HG03457 (cell line): ENCODE measurements around the gene DNMT3B.
"Not testable (repeated sequence)": the region's sequence is repeated elsewhere in the genome, so short reads cannot be mapped to it uniquely, and the experiment has no call there.

Experiments used
- ATAC-seq: cut with Tn5 transposase; IDR thresholded peaks from one replicate; pipeline ENCODE4 v1.9.1; 2021; ENCODE audit warnings: moderate number of reproducible peaks; ENCODE audit not compliant: unreplicated experiment

DNMT3B gene

GRCh38 chr20:32789896-32790750 is 27.9 kb downstream of the DNMT3B start:
- ATAC-seq = no peak

DNA sequence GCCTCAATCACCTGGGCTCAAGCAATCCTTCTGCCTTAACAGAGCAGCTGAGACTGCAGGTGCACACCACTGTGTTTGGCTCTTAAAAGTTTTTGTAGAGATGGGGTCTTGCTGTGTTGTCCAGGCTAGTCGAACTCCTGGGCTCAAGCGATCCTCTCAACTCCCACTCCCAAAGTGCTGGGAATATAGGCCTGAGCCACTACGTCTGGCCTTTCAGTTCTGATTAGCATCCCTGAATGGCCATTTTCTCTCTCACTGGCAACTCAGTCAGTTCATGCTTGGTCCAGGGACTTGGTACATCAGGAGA is 28.5 kb downstream of the DNMT3B start:
- no peak for ATAC-seq

DNA sequence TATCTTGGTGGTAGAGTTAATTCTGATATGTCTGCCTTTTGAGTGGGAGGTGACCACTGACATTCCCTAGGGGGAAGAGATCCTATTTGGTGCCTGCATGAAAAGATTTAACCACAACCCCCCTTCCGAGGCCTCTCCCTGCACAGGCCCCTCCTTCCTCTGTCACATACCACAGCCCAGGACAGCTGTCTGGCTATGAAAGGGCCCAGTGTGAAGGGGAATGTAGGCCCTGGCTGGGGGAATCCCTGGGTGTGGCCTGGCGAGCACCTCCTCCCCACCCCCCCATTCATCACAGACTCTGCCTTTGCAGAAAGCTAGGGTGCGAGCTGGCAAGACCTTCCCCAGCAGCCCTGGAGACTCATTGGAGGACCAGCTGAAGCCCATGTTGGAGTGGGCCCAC is 30.1 kb downstream of the DNMT3B start:
- ATAC-seq = peak; percentile 57

- peak; percentile 9 for ATAC-seq
These were observed 30.7 kb downstream of the DNMT3B start for GRCh38 chr20:32792731-32793458.

- no peak for ATAC-seq
These were observed 34.3 kb downstream of the DNMT3B start for GRCh38 chr20:32796383-32796948.

DNA sequence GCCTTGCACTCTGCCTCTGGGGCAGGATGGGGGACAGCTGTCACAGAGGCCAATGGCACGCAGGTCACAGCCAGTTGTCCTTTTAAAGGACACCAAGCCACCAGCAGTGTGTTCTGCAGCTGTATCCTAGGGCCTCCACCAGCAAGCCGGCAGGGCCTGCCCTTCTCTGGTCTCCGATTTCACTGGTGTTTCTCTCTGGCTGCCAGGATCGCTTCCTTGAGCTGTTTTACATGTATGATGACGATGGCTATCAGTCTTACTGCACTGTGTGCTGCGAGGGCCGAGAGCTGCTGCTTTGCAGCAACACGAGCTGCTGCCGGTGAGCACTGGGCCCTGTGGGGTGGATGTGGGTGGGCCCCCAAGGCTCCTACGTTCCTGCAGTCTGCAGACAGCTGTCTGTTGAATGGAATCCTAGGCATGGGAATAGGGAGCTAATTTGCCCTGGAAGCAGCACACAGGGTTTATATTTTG is 34.8 kb downstream of the DNMT3B start:
- no peak for ATAC-seq

- ATAC-seq = not testable (repeated sequence)
These were observed 35.4 kb downstream of the DNMT3B start for GRCh38 chr20:32797571-32797970.

DNA sequence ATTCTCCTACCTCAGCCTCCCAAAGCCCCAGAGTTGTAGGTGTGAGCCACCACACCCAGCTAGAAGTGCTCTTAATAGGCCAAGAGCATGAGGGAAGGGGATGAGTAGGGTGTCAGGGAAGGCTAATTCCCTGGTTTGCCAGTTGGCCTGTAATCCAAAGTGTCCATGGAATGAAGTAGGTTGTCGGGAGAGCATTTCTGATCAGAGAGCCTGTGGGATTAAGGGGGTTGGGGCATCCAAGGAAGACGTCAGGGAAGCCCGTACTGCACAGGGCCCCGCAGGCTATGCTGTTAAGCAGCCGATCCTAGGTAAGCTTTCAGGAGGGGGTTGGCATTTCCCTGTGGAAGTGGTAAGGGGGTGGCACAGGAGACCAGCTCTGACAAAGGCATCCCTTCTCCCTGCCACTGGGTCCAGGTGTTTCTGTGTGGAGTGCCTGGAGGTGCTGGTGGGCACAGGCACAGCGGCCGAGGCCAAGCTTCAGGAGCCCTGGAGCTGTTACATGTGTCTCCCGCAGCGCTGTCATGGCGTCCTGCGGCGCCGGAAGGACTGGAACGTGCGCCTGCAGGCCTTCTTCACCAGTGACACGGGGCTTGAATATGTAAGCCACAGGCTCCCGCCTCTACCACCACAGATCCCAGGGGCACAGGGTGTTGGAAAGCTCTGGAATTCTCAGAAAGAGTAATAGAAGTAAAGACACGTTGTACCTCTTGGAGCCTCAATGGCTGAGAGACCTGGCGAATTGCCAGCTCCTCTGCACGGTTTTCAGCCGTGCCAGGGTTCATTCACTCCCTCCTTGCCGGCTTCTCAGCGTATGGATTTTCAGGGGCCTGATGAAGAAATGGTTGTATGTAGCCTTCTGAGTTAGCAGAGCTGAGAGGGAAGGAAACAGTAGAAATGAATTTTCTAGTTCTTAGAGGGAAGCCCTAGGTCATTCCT is 36.1 kb downstream of the DNMT3B start:
- no peak for ATAC-seq

- ATAC-seq = no peak
These were observed 40.9 kb downstream of the DNMT3B start for GRCh38 chr20:32803092-32803491.

DNA sequence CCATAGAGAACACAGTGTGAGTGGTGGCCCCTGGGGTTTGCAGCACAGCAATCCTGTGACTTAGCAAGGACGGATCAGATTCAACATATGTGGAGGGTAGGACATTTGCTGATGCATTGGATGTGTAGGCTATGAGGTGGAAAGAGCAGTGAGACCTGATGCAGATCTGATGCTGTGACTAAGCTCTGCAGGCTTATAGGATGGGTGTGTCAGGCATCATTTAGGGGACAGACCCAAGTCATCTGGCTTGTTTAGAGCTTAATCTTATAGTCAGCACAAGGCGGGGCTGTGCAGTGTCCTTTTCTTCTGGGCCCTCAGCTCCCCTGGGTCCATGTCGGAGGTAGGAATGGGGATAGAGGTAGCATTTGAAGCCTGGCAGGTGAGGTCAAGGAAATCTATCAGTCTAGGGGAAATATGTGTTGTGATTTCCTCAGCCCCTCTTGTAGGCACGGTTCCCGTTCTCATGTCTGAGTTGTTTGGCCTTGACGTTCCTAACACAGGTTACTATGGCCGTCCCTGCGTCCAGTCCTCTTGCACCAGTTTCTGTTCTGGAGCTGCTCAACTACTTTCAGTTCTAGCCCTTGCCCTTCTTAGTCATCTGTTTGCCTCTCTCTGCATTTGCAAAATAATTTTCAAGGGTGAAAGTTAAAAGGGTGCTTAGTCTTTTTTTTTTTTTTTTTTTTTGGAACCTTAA is 42.0 kb downstream of the DNMT3B start:
- ATAC-seq = no peak

DNA sequence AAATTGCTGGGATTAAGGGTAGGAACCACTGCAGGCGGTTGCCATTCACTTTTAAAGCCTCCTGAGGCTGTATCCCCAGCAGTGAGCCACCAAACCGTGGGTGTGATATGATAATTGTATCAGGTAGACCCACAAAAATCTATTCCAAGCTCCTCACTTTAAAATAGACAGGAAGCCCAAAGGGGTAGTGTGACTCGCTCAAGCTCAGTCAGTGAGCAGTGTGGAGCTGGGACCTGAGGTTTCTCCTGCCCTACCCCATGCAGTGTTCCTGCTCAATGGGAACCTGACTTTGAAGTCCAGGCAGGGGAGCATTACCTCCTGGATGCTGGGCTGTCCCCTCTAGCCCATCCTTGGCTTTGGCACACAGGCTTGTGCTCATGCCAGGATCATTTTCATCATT is 42.6 kb downstream of the DNMT3B start:
- ATAC-seq = no peak

DNA sequence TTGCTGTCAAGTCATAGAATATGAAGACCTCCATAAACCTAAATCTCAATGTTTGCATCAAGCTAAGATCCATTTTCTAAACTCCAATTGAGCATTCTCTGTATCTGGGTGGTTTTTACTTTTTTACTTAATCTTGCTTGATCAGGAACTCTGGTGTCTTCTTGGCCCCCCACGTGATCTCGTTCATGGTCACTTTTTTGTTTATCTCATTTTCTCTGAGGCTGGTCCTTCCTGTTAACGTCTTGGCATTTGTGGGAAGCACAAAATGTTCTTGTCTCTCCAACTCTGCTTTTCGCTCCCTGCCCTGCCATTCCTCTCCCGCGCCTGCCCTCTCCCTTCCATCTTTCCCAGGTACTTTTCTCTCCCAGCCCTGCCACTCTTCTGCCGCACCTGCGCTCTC is 43.5 kb downstream of the DNMT3B start:
- ATAC-seq = no peak

GRCh38 chr20:32806356-32806755 is 44.2 kb downstream of the DNMT3B start:
- no peak for ATAC-seq

GRCh38 chr20:32807706-32808105 is 45.5 kb downstream of the DNMT3B start:
- no peak for ATAC-seq

GRCh38 chr20:32808438-32808837 is 46.3 kb downstream of the DNMT3B start:
- no peak for ATAC-seq

DNA sequence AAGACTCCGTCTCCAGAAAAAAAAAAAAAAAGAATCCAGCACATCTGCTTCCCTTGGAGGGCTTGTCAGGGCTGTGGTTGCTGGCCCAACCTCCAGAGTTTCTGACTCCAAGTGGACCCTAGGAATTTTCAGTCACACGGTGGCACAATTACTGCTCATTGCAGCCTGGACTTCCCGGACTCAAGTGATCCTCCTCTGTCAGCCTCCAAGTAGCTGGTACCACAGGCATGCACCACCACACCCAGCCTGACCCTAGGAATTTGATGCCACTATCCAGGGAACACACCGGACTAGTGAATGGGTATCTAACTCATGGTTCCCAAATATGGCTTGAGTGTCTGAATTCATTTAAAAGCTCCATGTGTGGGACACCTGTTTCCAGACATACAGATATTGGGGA is 47.7 kb downstream of the DNMT3B start:
- no peak for ATAC-seq

DNA sequence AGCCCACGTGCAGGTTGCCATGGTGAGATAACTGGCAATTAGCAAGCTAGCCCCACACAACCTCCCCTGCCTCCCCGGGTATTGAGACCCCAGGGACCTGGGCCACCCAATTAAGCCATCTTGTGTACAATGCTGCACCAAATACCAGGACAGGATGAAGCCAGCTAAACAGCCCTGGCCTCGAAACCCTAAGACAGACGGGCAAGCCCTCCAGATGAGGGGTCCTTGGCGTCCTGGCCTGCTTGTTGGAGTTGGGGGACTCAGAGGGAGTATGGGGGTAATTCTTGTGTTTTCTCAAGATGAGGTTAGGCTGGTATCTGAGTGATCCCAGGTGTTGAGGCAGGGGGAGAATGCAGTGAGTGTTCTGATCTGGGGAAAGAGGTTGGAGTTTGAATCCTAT is 48.8 kb downstream of the DNMT3B start:
- no peak for ATAC-seq

- no peak for ATAC-seq
These were observed 49.7 kb downstream of the DNMT3B start for GRCh38 chr20:32811886-32812285.

DNA sequence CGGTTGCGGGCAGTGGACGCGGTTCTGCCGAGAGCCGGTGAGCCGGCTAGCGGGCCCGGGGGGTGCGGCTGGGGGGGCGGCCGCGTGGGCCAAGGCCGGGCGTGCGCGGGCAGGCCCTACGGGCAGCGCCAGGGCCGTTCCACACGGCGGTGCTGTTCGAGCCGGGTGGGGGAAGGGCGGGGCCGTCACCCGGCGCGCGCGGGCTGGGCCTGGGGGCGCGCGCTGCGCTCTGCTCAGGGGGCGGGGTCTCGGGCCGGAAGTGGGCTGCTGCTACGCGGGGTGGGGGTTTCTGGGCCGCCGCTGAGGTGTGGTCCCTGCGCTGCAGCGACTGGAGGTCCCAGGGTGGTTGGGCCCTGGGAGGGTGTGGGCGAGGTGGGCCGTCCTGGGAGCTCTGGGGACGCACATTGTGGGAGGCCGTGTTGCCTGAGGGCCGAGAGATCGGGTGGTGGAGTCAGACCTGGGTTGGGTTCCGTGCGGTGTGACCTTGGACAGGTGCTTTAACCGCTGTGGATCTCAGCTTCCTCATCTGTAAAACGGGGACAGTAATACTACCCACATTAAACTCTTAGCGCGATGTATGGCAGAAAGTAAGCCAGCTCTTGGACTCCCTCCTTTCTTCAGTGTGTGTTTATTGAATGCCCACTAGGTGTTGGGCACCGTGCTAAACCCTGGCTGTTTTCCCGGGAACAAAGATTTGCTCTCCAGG is 58.0 kb downstream of the DNMT3B start:
- peak; percentile 31 for ATAC-seq
